ENCODE results near the gene ATP6V0E1.
"Not testable (repeated sequence)": the region's sequence is repeated elsewhere in the genome, so short reads cannot be mapped to it uniquely, and the experiment has no call there.

ATP6V0E1 gene

GRCh38 chr5:173057062-173057924 is 73.7 kb downstream of the ATP6V0E1 start:
- Histone ChIP-seq H3K27ac (ENCODE audit: insufficient read depth, low read depth, low read length, poor library complexity, severe bottlenecking) (peak overlapping the region; percentile 92), H3K36me3 (ENCODE audit: control insufficient read depth, insufficient read depth, low read length) (no peaks in the 10 kb centered on the region), H3K4me1 (ENCODE audit: control insufficient read depth, insufficient read depth, low read length) (no peaks in the 10 kb centered on the region), H3K4me3 (ENCODE audit: insufficient read depth, low read depth, low read length) (peak overlapping the region; percentile 96), H3K27me3 (ENCODE audit: control insufficient read depth, insufficient read depth, low read length, poor library complexity, severe bottlenecking) (no peaks in the 10 kb centered on the region), H3K9me3 (ENCODE audit: control insufficient read depth, low read length) (no peaks in the 10 kb centered on the region)
- WGBS, 2 experiments: 0% methylated on average over 38 of the region's 38 CpGs

GRCh38 chr5:173062141-173062540 is 78.6 kb downstream of the ATP6V0E1 start:
- Histone ChIP-seq H3K9me3 (ENCODE audit: control insufficient read depth, low read length) (no peaks in the 10 kb centered on the region), H3K27ac (ENCODE audit: insufficient read depth, low read depth, low read length, poor library complexity, severe bottlenecking) (no peak overlapping the region), H3K4me3 (ENCODE audit: insufficient read depth, low read depth, low read length) (no peak overlapping the region), H3K4me1 (ENCODE audit: control insufficient read depth, insufficient read depth, low read length) (no peaks in the 10 kb centered on the region), H3K27me3 (ENCODE audit: control insufficient read depth, insufficient read depth, low read length, poor library complexity, severe bottlenecking) (no peaks in the 10 kb centered on the region), H3K36me3 (ENCODE audit: control insufficient read depth, insufficient read depth, low read length) (no peaks in the 10 kb centered on the region)
- WGBS, 2 experiments: 93 to 96% methylated on average over 4 of the region's 4 CpGs

- no peak overlapping the region for H3K27ac ChIP-seq (ENCODE audit: insufficient read depth, low read depth, low read length, poor library complexity, severe bottlenecking)
- H3K4me3 ChIP-seq (ENCODE audit: insufficient read depth, low read depth, low read length): no peak overlapping the region
- no peaks in the 10 kb centered on the region for H3K4me1 ChIP-seq (ENCODE audit: control insufficient read depth, insufficient read depth, low read length)
- H3K27me3 ChIP-seq (ENCODE audit: control insufficient read depth, insufficient read depth, low read length, poor library complexity, severe bottlenecking): no peaks in the 10 kb centered on the region
- H3K9me3 ChIP-seq (ENCODE audit: control insufficient read depth, low read length): no peaks in the 10 kb centered on the region
- no peaks in the 10 kb centered on the region for H3K36me3 ChIP-seq (ENCODE audit: control insufficient read depth, insufficient read depth, low read length)
Observed at GRCh38 chr5:173065155-173065554, 81.6 kb downstream of the ATP6V0E1 start.

GRCh38 chr5:173069671-173070070 is 86.1 kb downstream of the ATP6V0E1 start:
- H3K4me3 ChIP-seq (ENCODE audit: insufficient read depth, low read depth, low read length): no peak overlapping the region
- no peaks in the 10 kb centered on the region for H3K9me3 ChIP-seq (ENCODE audit: control insufficient read depth, low read length)
- no peaks in the 10 kb centered on the region for H3K27me3 ChIP-seq (ENCODE audit: control insufficient read depth, insufficient read depth, low read length, poor library complexity, severe bottlenecking)
- H3K27ac ChIP-seq (ENCODE audit: insufficient read depth, low read depth, low read length, poor library complexity, severe bottlenecking): no peak overlapping the region
- H3K4me1 ChIP-seq (ENCODE audit: control insufficient read depth, insufficient read depth, low read length): no peaks in the 10 kb centered on the region
- WGBS, 2 experiments: 90 to 95% methylated on average over 7 of the region's 7 CpGs
- H3K36me3 ChIP-seq (ENCODE audit: control insufficient read depth, insufficient read depth, low read length): no peaks in the 10 kb centered on the region

GRCh38 chr5:173075137-173075843 is 91.7 kb downstream of the ATP6V0E1 start:
- no peak overlapping the region for H3K4me3 ChIP-seq (ENCODE audit: insufficient read depth, low read depth, low read length)
- H3K9me3 ChIP-seq (ENCODE audit: control insufficient read depth, low read length): no peaks in the 10 kb centered on the region
- H3K27me3 ChIP-seq (ENCODE audit: control insufficient read depth, insufficient read depth, low read length, poor library complexity, severe bottlenecking): no peaks in the 10 kb centered on the region
- H3K27ac ChIP-seq (ENCODE audit: insufficient read depth, low read depth, low read length, poor library complexity, severe bottlenecking): no peak overlapping the region
- no peaks in the 10 kb centered on the region for H3K4me1 ChIP-seq (ENCODE audit: control insufficient read depth, insufficient read depth, low read length)
- no peaks in the 10 kb centered on the region for H3K36me3 ChIP-seq (ENCODE audit: control insufficient read depth, insufficient read depth, low read length)
- WGBS, 2 experiments: 91 to 92% methylated on average over 5 of the region's 5 CpGs

GRCh38 chr5:173075970-173076369 is 92.4 kb downstream of the ATP6V0E1 start:
- Histone ChIP-seq H3K4me1 (ENCODE audit: control insufficient read depth, insufficient read depth, low read length) (no peaks in the 10 kb centered on the region), H3K27me3 (ENCODE audit: control insufficient read depth, insufficient read depth, low read length, poor library complexity, severe bottlenecking) (no peaks in the 10 kb centered on the region), H3K27ac (ENCODE audit: insufficient read depth, low read depth, low read length, poor library complexity, severe bottlenecking) (no peak overlapping the region), H3K4me3 (ENCODE audit: insufficient read depth, low read depth, low read length) (no peak overlapping the region), H3K9me3 (ENCODE audit: control insufficient read depth, low read length) (no peaks in the 10 kb centered on the region), H3K36me3 (ENCODE audit: control insufficient read depth, insufficient read depth, low read length) (no peaks in the 10 kb centered on the region)
- WGBS, 2 experiments: 94 to 96% methylated on average over 4 to 5 of the region's 5 CpGs

GRCh38 chr5:173076471-173076870 is 92.9 kb downstream of the ATP6V0E1 start:
- not testable (repeated sequence) for H3K27ac ChIP-seq (ENCODE audit: insufficient read depth, low read depth, low read length, poor library complexity, severe bottlenecking); H3K36me3 ChIP-seq (ENCODE audit: control insufficient read depth, insufficient read depth, low read length)

GRCh38 chr5:173078878-173079277 is 95.3 kb downstream of the ATP6V0E1 start:
- no peaks in the 10 kb centered on the region for H3K4me1 ChIP-seq (ENCODE audit: control insufficient read depth, insufficient read depth, low read length)
- H3K27me3 ChIP-seq (ENCODE audit: control insufficient read depth, insufficient read depth, low read length, poor library complexity, severe bottlenecking): no peaks in the 10 kb centered on the region
- no peak overlapping the region for H3K27ac ChIP-seq (ENCODE audit: insufficient read depth, low read depth, low read length, poor library complexity, severe bottlenecking)
- H3K4me3 ChIP-seq (ENCODE audit: insufficient read depth, low read depth, low read length): no peak overlapping the region
- H3K9me3 ChIP-seq (ENCODE audit: control insufficient read depth, low read length): no peaks in the 10 kb centered on the region
- 88 to 92% methylated on average over 3 of the region's 3 CpGs for WGBS, 2 experiments
- H3K36me3 ChIP-seq (ENCODE audit: control insufficient read depth, insufficient read depth, low read length): no peaks in the 10 kb centered on the region

More at GRCh38 chr5:173076471-173076870, 92.9 kb downstream of the ATP6V0E1 start:
- 91 to 92% methylated on average over 4 of the region's 4 CpGs for WGBS, 2 experiments
- H3K4me1 ChIP-seq (ENCODE audit: control insufficient read depth, insufficient read depth, low read length); H3K9me3 ChIP-seq (ENCODE audit: control insufficient read depth, low read length); H3K4me3 ChIP-seq (ENCODE audit: insufficient read depth, low read depth, low read length); H3K27me3 ChIP-seq (ENCODE audit: control insufficient read depth, insufficient read depth, low read length, poor library complexity, severe bottlenecking): not testable (repeated sequence)
